ENCODE data around the gene SLC2A1.

GRCh38 chr1:42931911-42932422 lies 26.7 kb downstream of the SLC2A1 start:
- TF ChIP-seq CTCF (conservative IDR thresholded peaks at IDR 0.05 in 1 of 2, IDR thresholded peaks at IDR 0.05 in 1 of 2; ENCODE audit: extremely low read depth in 1 of 2, insufficient read depth in 1 of 2, low read depth in 1 of 2, low read length in 2 of 2) (no peak), EZH2 (IDR thresholded peaks at IDR 0.05; ENCODE audit: borderline replicate concordance, low read length) (no peak)
